Right lobe of liver (tissue), 4 donors: ENCODE results near the gene CNTRL.

Experiments used
- CTCF ChIP-seq, 4 donors: fragments of 200-600 bp in 3 of 4; fragments of 450-650 bp in 1 of 4; IDR thresholded peaks; one replicate each; pipeline versions ENCODE4 v1.5.1 to v1.8.0; 2016 to 2022; ENCODE audit warnings: antibody characterized with exemption in 4 of 4, mild to moderate bottlenecking in 2 of 4
- POLR2A ChIP-seq: fragments of 450-650 bp; IDR thresholded peaks from one replicate; pipeline ENCODE4 v1.6.1; 2017; ENCODE audit warnings: antibody characterized with exemption, mild to moderate bottlenecking
- donor health status: DM: no; HTN: no; CAD: no.
- donor health status: DM: no; HTN: no; CAD: no.
- donor health status: DM: no; HTN: yes; CAD: no.

GRCh38 chr9:121172726-121173487 lies 98.2 kb downstream of the CNTRL start:
- TF ChIP-seq CTCF (IDR thresholded peaks at IDR 0.05) (no peak), POLR2A (no peak)
